Colonic mucosa (tissue), 4 donors: Measurements from ENCODE around the gene MGMT. TPM values are rescaled to one million over a fixed set of nuclear protein-coding genes. Genes with fewer than 3 reads are reported as not detected.

ENCODE experiments used
- DNase-seq: peaks from one replicate; pipeline ENCODE4 v3.0.0-alpha.2; 2020
- H3K27ac ChIP-seq: fragments of 200-600 bp; one replicate; pipeline ENCODE4 v1.8.0; 2021
- H3K27me3 ChIP-seq: fragments of 200-600 bp; one replicate; pipeline ENCODE4 v1.8.0; 2021
- H3K36me3 ChIP-seq: fragments of 200-600 bp; one replicate; pipeline ENCODE4 v1.8.0; 2021
- H3K4me1 ChIP-seq: fragments of 200-600 bp; one replicate; pipeline ENCODE4 v1.8.0; 2021; ENCODE audit warnings: mild to moderate bottlenecking
- H3K4me3 ChIP-seq: fragments of 200-600 bp; one replicate; pipeline ENCODE4 v1.8.0; 2021
- H3K9ac ChIP-seq, 2 donors: one replicate each; pipeline ENCODE4 v1.7.0; 2013; ENCODE audit warnings: control low read depth in 2 of 2, low read depth in 2 of 2, low read length in 2 of 2
- H3K9me3 ChIP-seq: fragments of 200-600 bp; one replicate; pipeline ENCODE4 v1.8.0; 2021
- CTCF ChIP-seq: fragments of 200-600 bp; IDR thresholded peaks from one replicate; pipeline ENCODE4 v1.8.0; 2022; ENCODE audit warnings: antibody characterized with exemption, mild to moderate bottlenecking
- intact Hi-C: fragments of 100-400 bp; cut with DNase I; formaldehyde crosslinking; loops from one replicate; pipeline ENCODE4 v1.14.1; 2022
- total RNA-seq, 2 donors: library from RNA; stranded (reverse); fragmentation: NEBNext Ultra II Directional in 1 of 2; extraction: Animal tissue kit (Norgen Biotek cat#: 25700) in 1 of 2; gene quantifications; one replicate each; pipeline ENCODE4 v1.2.1, GENCODE V29; 2021
- donor health status: healthy.
- donor health status: DM: no; HTN: no; CAD: no.
- donor health status: DM: no; HTN: no; CAD: no.

Gene MGMT
- total RNA-seq, 2 donors from 2014 or later = 17.5 to 18.2 TPM

- Histone ChIP-seq H3K27ac (no peak overlapping the region), H3K4me3 (no peak overlapping the region), H3K27me3 (no peaks in the 10 kb centered on the region), H3K36me3 (no peaks in the 10 kb centered on the region), H3K4me1 (no peaks in the 10 kb centered on the region), H3K9me3 (no peaks in the 10 kb centered on the region), H3K9ac (no peak overlapping the region)
- TF ChIP-seq CTCF = no peak
- intact Hi-C loops = no loop called here
- no peak for DNase-seq
Observed at GRCh38 chr10:129811208-129811607, 344.2 kb downstream of the MGMT start.

GRCh38 chr10:129812398-129812797 is 345.4 kb downstream of the MGMT start:
- intact Hi-C loops = no loop called here
- Histone ChIP-seq H3K4me1 (no peaks in the 10 kb centered on the region), H3K36me3 (no peaks in the 10 kb centered on the region), H3K27ac (no peak overlapping the region), H3K4me3 (no peak overlapping the region), H3K9me3 (no peaks in the 10 kb centered on the region), H3K27me3 (no peaks in the 10 kb centered on the region), H3K9ac (no peak overlapping the region)
- no peak for TF ChIP-seq CTCF
- no peak for DNase-seq

DNA sequence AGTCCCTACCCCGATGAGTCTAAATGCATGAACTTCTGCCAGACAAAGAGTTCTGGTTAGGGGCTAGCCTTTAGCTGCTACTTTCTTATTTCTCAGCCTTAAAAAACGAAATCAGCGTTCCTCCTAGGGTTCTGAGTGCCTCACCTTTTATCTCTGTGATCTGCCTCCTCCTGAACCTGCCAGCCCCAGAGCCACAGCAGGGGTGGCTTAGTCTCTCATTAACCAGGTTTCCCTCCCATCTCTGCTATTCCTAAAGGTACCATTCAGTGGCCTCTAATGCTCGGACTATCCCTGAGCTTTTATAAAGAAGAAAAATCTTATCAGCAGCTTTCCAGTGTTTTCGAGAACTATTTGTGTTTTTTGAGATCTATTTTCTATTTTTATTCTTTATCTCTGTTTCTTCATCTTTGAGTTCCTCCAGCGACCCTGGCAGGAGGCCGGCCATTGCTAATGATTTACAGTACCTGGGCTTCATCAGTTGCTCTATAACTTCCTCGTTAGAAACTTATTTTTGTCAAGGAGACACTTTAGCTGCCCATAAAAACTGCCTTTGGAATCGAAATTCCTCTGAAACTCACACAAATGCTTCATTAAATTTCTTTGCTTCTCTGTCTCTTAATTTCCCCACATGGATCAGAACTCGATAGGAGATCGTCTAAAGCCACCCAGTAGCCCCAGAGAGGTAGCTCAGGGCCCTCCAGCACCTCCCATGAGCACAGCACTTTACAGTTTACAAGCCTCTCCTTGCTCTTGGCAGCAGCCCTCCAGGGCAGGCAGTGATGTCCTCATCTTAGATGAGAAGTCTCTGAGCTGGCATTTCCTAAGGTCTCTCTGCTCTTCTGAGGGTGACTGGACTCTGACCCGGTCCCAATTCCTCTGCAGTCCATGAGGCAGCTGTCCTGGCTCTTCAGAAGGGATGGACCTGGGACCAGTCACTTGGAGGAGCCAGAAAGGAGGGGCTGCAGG is 347.9 kb downstream of the MGMT start:
- Histone ChIP-seq H3K27me3 (no peaks in the 10 kb centered on the region), H3K9me3 (no peaks in the 10 kb centered on the region), H3K27ac (no peak overlapping the region), H3K9ac (no peak overlapping the region), H3K4me1 (no peaks in the 10 kb centered on the region), H3K36me3 (no peaks in the 10 kb centered on the region), H3K4me3 (no peak overlapping the region)
- no peak for TF ChIP-seq CTCF
- intact Hi-C loops = no loop called here
- DNase-seq = no peak

DNA sequence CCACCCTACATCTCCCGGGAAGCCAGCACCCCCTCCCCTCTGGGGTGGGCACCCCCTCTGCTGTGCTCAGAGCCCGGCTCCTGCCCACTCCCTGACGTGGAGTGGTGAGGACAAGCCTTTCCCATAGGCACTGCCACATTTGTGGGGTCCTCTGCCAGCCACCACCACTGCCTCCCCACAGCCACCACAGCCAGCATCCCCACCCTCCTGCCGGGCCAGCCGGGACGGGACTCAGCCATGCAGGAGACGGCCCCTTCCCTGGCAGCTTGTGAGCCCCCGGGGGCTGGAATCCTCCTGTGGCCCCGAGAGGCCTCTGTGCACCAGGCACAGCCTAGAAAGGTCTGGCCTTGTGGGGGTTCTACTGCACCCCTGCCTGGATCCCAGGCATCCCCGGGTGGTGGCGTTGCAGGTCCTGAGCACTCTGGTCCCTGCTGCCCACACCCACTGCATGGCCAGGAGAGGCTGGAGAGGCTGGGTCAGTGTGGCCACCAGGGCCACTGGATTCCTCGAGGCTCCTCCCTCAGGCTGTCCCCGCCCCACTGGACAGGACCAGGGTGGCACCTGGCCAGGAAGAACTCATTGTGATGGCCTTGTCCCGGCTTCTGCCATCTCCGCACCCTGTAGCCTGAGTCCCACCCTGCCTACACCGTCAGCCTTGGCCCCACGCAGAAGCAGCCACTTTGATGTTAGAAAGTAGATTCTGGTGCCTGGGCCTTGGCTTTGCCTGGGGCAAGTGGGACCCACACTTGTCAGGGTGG is 349.0 kb downstream of the MGMT start:
- H3K27me3 ChIP-seq = no peaks in the 10 kb centered on the region
- no peak for DNase-seq
- H3K9me3 ChIP-seq = no peaks in the 10 kb centered on the region
- no peak overlapping the region for H3K27ac ChIP-seq
- no peaks in the 10 kb centered on the region for H3K4me1 ChIP-seq
- H3K9ac ChIP-seq = no peak overlapping the region
- no peaks in the 10 kb centered on the region for H3K36me3 ChIP-seq
- no peak overlapping the region for H3K4me3 ChIP-seq
- no peak for TF ChIP-seq CTCF
- intact Hi-C loops = no loop called here

- Histone ChIP-seq H3K27ac (no peak overlapping the region), H3K9ac (no peak overlapping the region), H3K36me3 (no peaks in the 10 kb centered on the region), H3K27me3 (no peaks in the 10 kb centered on the region), H3K4me1 (no peaks in the 10 kb centered on the region), H3K9me3 (no peaks in the 10 kb centered on the region), H3K4me3 (no peak overlapping the region)
- TF ChIP-seq CTCF = no peak
- intact Hi-C loops = no loop called here
- DNase-seq = no peak
Observed at GRCh38 chr10:129816656-129817045, 349.6 kb downstream of the MGMT start.
